AG08395 (cell line): ENCODE data around the gene HTT.
A peak's percentile ranks its signal among the peaks of the same experiment; 100 is the strongest.
"Not testable (repeated sequence)": the region's sequence is repeated elsewhere in the genome, so short reads cannot be mapped to it uniquely, and the experiment has no call there.

Source experiments
- DNase-seq: peaks from one replicate; pipeline ENCODE4 v3.0.0; 2012; ENCODE audit warnings: mixed read lengths, low spot score

The HTT gene

GRCh38 chr4:3046162-3046561 is 28.3 kb upstream of the HTT start:
- no peak for DNase-seq

- no peak for DNase-seq
These were observed 27.9 kb upstream of the HTT start for GRCh38 chr4:3046623-3047022.

GRCh38 chr4:3047464-3048286 is 26.8 kb upstream of the HTT start:
- DNase-seq, result peak; percentile 36

- DNase-seq, result not testable (repeated sequence)
These were observed 23.2 kb upstream of the HTT start for GRCh38 chr4:3051141-3051897.

GRCh38 chr4:3054169-3054759 is 20.2 kb upstream of the HTT start:
- no peak for DNase-seq

GRCh38 chr4:3059943-3060342 is 14.5 kb upstream of the HTT start:
- no peak for DNase-seq

GRCh38 chr4:3060946-3061345 is 13.5 kb upstream of the HTT start:
- no peak for DNase-seq

- DNase-seq, result peak; percentile 24
These were observed 12.0 kb upstream of the HTT start for GRCh38 chr4:3062471-3062870.

- DNase-seq, result no peak
These were observed 8.9 kb upstream of the HTT start for GRCh38 chr4:3065551-3065950.

- DNase-seq, result no peak
These were observed 7.6 kb upstream of the HTT start for GRCh38 chr4:3066836-3067400.

- DNase-seq, result no peak
These were observed 6.9 kb upstream of the HTT start for GRCh38 chr4:3067473-3068001.

- DNase-seq, result no peak
These were observed 4.8 kb upstream of the HTT start for GRCh38 chr4:3069661-3070199.

- peak; percentile 54 for DNase-seq
These were observed 3.6 kb upstream of the HTT start for GRCh38 chr4:3070709-3071500.

- DNase-seq, result no peak
These were observed 2.7 kb upstream of the HTT start for GRCh38 chr4:3071811-3072210.

- no peak for DNase-seq
These were observed 1.1 kb upstream of the HTT start for GRCh38 chr4:3073158-3074077.

- peak; percentile 76 for DNase-seq
These were observed 568 bp downstream of the HTT start for GRCh38 chr4:3074846-3075651.

GRCh38 chr4:3075652-3075981 is 1.1 kb downstream of the HTT start:
- no peak for DNase-seq

- DNase-seq, result no peak
These were observed 3.3 kb downstream of the HTT start for GRCh38 chr4:3077796-3078195.

GRCh38 chr4:3079694-3080123 is 5.2 kb downstream of the HTT start:
- DNase-seq, result no peak
